H7 (cell line): Measurements from ENCODE around the gene SPTLC3. TPM values are rescaled to one million over a fixed set of nuclear protein-coding genes. Genes with fewer than 3 reads are reported as not detected.

ENCODE experiments used
- DNase-seq: peaks from one replicate; pipeline ENCODE4 v3.0.0; 2012
- H3K27me3 ChIP-seq: 2 replicates; pipeline ENCODE4 v1.6.0; 2011; ENCODE audit warnings: mild to moderate bottlenecking, low read length; ENCODE audit not compliant: control insufficient read depth, insufficient read depth
- H3K36me3 ChIP-seq: replicated peaks from 2 replicates; pipeline ENCODE4 v1.5.1; 2011; ENCODE audit warnings: low read length; ENCODE audit not compliant: control insufficient read depth, insufficient read depth
- H3K4me3 ChIP-seq: 2 replicates; pipeline ENCODE4 v1.5.1; 2011; ENCODE audit warnings: low read depth, mild to moderate bottlenecking, control low read depth, low read length, moderate library complexity; ENCODE audit not compliant: insufficient read depth
- total RNA-seq: library from RNA; depleted of rRNA; stranded (reverse); fragments of >200 nt; shearing (Covaris generic); gene quantifications from 2 replicates; pipeline ENCODE4 v1.2.3, GENCODE V29; 2014

SPTLC3 gene
- total RNA-seq, 1 experiment from 2014 or later, result under 0.01 TPM

DNA sequence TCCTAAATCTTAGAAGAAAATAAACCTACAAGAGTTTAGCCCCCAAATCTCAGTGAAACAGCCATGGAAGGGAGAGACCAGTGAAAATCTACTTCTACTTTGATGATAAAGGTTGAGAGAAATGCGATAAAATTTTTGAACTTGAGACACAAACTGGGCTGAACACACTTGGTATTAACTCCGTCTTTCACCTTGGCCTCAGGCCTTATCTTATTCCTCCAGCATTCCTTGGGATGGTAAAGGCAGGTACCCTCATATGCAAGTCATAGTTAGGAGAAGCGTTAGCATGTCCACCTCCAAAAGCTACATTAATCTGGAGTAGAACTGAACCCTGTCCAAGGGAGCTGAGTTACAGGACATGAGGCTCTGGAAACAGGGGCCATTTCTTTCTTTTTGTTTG is 1.2 kb upstream of the SPTLC3 start:
- Histone ChIP-seq H3K36me3 (no peaks in the 10 kb centered on the region), H3K27me3 (no peaks in the 10 kb centered on the region), H3K4me3 (no peak overlapping the region)
- DNase-seq, result no peak

DNA sequence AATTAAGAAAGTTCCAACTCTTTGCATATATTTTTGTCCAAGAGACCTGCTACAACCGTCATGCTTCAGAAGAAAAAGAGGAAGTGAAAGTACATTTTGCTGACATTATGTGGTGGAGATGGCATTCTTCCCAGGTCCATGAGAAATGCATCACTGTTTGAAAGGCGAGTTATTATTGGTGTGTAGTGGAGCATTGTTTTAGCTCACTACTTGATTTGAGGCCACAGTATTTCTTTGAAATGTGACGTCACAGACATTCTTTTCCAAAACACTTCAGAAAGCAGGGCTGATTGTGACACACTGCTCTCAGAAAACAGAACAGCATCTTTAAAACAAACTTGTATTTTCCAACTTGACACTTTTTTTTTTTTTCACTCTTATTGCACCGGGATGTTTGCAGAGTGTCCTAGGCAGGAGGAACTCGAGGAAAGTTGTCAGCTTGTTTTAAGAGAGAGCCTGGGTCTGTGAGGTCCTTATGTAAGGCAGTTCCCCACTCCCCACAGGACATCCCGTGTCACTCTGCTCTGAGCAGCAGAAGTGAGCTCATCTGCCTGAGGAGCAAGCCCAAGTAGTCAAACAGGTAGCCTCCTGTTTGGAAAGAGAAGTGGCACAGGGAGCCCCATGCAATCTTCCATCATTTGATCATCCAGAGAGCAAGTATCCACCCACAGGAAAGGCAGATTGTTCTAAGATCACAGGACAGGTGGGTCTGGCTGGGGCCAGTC is 1.1 kb downstream of the SPTLC3 start:
- Histone ChIP-seq H3K27me3 (no peaks in the 10 kb centered on the region), H3K36me3 (no peaks in the 10 kb centered on the region), H3K4me3 (no peak overlapping the region)
- DNase-seq, result no peak

DNA sequence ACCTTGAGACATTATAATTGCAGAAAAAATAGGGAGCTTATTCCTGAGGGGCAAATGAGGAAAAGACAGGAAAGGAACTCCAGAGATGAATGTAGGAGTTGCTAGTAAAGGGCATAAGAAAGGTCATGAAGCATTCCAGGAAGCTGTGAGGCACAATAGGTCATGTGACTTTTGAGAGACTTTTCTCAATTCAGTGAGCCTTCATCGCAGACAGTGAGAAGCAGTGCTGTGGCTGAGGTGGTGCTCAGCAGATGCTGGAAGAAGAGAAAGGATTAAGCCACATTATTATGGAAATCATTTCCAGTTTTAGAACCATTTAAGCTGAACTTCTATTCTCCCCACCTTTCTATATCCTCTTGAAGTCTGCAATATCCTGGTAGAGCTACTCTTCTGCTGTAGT is 4.1 kb downstream of the SPTLC3 start:
- Histone ChIP-seq H3K36me3 (no peaks in the 10 kb centered on the region), H3K27me3 (no peaks in the 10 kb centered on the region), H3K4me3 (no peak overlapping the region)
- peak; percentile 30 for DNase-seq

DNA sequence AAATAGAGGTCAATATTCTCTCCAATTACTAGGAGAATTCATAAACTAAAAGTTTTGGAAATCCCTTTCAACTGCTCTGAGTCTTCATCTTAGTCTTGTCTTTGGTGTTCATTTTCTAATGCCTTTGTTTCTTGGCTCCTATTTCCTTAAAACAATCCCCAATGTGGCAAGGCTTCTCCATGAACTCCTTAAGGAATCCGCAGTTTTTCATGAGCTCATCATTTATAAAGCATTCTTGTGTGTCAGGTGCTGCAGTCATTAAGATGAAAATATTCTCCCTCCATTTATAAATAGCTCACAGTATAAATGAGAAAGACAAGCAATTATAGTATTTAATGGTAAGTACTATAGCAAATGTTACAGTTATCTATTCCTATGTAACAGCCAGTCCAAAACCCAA is 4.6 kb downstream of the SPTLC3 start:
- no peaks in the 10 kb centered on the region for H3K36me3 ChIP-seq
- DNase-seq, result no peak
- no peak overlapping the region for H3K4me3 ChIP-seq
- no peaks in the 10 kb centered on the region for H3K27me3 ChIP-seq

DNA sequence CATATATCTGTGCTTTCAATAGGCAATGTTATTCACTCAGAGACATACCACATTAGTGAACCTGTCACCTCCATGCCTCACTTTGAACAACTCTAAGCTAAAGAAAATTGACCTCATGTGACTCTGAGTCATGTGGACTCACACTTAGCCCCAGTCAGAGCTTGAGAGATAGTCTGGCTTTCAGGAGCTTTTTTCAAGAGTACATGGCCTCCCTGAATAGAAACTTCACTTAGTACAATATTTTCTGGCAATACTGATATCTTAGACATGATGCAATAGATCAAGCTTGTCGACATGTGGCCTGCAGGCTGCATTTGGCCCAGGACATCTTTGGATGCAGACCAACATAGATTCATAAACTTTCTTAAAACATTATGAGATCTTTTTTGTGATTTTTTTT is 8.5 kb downstream of the SPTLC3 start:
- no peak overlapping the region for H3K4me3 ChIP-seq
- no peaks in the 10 kb centered on the region for H3K36me3 ChIP-seq
- no peaks in the 10 kb centered on the region for H3K27me3 ChIP-seq
- DNase-seq, result no peak

DNA sequence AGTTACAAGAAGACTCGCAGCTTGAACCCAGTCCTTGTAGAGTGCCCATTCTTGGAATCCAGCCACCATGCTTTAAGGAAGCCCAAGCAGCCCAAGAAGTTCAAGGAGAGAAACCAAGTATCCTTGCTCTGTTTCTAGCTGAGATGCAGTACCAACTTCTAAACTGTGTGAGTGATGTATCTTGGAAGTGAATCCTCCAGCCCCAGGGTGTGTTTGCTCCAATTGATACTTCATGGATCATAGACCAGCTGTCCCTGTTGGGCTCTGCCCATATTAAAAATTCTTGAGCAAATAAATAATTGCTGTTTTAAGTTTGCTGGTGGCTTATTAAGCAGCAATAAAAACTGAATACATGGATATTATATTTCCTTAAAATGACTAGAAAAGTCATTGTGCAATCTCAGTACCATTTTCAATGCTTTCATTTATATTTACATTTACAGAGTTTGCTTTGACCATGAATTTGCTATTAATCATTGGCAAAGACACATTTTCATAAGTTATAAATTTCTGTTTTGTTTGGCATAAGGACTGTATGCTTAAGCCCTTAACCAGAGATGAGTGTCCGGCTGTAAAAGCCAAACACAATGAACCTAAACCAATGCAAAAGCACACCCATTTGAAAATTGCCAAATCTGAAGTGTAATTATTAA is 9.2 kb downstream of the SPTLC3 start:
- no peaks in the 10 kb centered on the region for H3K36me3 ChIP-seq
- no peak for DNase-seq
- H3K4me3 ChIP-seq, result no peak overlapping the region
- H3K27me3 ChIP-seq, result no peaks in the 10 kb centered on the region

DNA sequence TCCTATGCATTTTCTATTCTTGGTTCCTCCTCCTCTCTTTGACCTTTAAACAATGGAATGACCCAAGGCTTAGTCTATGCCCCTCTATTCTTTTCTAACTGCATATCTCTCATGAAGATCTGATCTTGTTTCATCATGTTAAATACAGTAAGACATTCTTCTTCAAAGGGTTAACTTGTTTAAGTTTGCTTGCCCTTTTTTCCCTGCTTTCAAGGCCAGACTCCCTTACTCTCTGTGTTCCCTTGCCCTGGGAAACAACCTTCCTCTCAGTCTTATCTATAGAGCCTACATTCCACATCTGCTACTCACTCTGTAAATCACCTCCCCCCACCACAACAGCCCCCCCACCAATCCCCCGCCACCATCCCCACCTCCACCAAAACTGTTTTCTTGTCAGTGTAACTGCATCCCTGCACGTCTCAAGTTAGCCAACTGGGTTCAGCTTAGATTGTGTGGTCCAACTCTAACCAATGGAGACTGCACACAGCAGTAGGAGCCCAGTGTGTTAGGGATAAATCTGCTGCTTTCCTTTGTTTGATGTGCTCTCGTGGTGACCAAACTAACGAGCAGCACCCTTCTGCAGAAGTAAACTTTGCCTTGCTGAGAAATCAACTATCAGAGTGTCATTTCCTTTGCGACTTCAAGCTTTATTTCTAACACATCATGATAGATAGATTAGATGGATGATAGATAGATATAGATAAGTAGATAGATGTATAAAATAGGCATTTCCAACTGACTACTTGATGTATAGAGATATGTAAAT is 12.6 kb downstream of the SPTLC3 start:
- no peak overlapping the region for H3K4me3 ChIP-seq
- no peaks in the 10 kb centered on the region for H3K27me3 ChIP-seq
- no peak for DNase-seq

DNA sequence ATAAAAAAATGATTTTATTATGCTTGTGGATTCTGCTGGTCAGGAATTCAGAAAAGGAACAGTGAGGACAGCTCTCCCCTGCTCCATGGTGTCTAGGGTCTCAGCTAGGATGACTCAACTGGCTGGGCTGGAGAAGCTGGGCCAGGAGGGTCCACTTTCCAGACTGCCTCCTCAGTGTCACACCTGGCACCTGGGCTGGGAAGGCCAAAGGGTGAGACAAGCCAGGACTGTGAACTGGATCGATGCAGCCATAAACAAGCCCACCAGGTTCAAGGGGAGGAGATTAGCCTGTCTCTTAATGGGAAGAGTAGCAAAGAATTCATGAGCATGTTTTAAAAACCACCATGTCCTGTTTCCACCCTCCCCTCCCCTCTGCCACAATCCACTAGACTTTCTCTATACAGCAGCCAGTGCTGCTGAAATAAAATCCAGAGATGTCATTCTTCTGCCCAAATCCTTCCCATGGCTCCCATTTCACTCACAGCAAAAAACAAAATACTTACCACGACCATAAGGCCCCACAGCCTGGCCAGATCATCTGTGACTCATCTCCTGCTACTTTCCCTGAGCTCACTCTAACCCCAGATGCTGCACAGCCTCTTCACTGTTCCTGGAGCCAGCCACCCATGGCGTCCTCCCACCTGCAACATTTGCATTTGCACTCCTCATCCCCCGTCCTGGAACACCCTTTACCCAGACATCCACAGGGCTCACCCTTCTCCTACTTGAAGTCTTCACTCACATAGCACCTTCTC is 13.8 kb downstream of the SPTLC3 start:
- Histone ChIP-seq H3K36me3 (no peaks in the 10 kb centered on the region), H3K4me3 (no peak overlapping the region), H3K27me3 (no peaks in the 10 kb centered on the region)
- no peak for DNase-seq

More for the DNA sequence above, 12.6 kb downstream of the SPTLC3 start:
- no peaks in the 10 kb centered on the region for H3K36me3 ChIP-seq

DNA sequence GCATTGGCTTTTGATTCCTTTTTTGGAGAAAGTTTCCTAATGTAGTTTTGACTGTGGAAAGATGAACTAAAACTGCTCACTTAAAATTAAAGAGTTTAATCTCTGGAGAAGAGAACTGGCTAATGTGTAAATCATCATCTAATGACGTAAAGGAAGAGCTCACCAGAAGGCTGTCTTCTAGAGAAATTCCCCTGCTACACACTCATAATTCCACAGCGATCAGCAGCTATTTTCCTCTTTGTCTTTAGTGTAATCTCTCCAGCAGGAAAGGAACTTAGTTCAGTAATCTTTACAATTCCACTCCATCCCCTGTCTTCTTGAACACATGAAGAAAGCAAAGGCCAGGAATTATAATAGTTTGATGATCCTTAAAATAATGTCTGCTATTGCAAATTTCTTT is 15.8 kb downstream of the SPTLC3 start:
- no peak for DNase-seq
- Histone ChIP-seq H3K4me3 (no peak overlapping the region), H3K36me3 (no peaks in the 10 kb centered on the region), H3K27me3 (no peaks in the 10 kb centered on the region)

DNA sequence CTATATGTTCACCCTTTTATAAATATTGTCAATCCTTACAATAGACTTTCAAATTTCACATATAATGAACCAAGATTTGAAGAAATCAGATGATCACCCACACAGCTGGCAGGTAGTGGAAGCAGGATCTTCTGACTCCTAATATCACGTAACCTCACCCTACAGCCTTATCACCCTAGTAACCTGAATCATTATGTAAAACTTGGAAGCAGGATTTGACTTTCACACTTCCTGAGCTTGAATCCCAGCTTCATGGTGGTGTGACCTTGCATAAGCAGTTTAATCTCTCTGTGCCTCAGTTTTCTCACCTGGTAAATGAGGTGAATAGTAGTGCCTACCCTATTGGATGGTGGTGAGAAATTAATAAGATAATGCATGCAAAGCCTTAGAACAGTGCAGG is 16.4 kb downstream of the SPTLC3 start:
- H3K4me3 ChIP-seq, result no peak overlapping the region
- DNase-seq, result no peak
- no peaks in the 10 kb centered on the region for H3K36me3 ChIP-seq
- no peaks in the 10 kb centered on the region for H3K27me3 ChIP-seq

DNA sequence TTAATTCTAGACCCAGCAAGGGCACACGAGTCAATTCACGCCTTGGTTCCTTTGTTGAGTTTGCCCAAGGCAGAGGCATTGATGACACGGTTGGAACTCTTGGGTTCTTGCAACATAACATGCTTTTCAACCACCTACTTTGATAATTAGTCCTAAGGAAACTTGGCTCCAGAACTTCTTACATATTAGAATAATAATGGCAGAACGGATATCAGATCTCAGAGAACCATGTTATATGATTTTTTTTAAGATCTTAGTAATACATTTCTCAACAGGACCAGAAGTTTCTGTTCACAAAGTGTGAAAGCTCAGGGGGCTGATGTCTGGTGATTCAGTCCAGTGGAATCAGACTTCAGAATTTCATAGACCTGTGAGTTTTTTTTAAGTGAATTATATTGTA is 19.2 kb downstream of the SPTLC3 start:
- no peaks in the 10 kb centered on the region for H3K36me3 ChIP-seq
- no peak overlapping the region for H3K4me3 ChIP-seq
- no peak for DNase-seq
- no peaks in the 10 kb centered on the region for H3K27me3 ChIP-seq

DNA sequence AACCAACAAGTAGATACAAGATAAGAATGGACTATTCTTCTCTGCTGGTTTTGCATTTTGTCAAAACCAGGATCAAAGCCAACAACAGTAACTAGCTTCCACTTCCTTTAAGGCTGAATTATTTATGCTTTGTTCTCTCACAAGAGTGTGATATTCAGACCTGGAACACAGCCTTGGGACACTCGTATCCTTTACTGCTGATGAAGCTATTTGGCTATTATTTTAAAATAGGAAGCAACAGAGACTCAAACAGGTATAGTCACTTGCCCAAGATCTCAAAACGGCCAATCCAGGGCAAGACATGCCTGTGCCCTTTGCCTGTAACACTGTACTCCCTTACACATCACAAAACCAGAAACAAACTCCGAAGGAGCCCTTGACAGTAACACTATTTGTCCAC is 19.9 kb downstream of the SPTLC3 start:
- DNase-seq, result no peak
- Histone ChIP-seq H3K27me3 (no peaks in the 10 kb centered on the region), H3K36me3 (no peaks in the 10 kb centered on the region), H3K4me3 (no peak overlapping the region)

DNA sequence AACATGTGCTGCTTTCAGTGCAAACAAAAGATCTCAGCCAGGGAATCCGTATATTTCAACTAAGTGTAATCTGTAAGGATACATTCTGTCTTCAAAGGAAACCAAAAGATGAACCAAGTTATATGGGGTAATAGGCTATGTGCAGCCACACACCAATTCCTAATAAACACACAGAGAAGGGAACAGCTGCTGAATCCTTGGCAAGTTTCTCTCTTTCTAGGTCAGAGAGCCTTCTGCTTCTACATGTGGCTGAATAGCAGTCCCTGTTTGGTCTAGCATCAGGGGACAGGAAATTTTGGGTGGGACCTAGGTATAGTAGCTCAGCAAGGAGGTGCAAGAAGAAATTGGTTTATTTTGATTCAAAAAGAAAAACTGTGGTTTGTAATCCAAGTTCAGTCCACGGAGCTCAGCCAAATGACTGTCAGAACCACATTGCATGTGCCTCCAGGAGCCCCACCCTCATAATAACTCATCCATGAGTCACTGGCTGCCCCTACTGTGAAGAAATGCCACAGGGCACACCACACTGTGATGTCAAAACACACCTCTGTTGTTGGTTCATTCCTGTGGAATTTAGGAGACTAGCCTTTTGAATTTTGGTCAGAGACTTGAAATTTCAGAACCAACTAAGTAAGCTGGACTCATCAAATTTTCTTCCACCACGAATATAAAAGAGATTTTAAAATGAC is 21.1 kb downstream of the SPTLC3 start:
- Histone ChIP-seq H3K36me3 (no peaks in the 10 kb centered on the region), H3K4me3 (no peak overlapping the region), H3K27me3 (no peaks in the 10 kb centered on the region)
- no peak for DNase-seq

DNA sequence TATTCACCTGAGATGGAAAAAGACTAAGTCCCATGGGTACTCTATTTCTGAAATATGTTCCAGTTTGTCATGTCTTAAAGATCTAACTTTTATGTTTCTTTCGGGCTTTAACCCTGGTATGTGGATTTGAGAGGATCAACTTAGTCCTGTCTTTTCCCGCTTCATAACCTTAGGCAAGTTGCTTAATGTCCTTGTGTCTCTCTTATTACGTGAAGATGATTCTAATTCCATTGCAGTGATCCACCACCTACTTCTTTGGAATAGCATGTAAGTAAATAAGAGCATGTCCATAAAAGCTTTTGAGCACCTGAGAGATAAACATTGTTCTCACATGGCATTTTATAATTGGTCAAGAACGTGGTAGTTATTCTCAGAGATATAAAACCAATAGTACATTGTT is 23.0 kb downstream of the SPTLC3 start:
- DNase-seq, result no peak
- Histone ChIP-seq H3K27me3 (no peaks in the 10 kb centered on the region), H3K36me3 (no peaks in the 10 kb centered on the region), H3K4me3 (no peak overlapping the region)
